SK-N-SH treated with all-trans-retinoic acid at 6 μM for 48 hours (cell line): ENCODE data around the gene SETSIP.

Experiments
- ARNTL ChIP-seq: fragments of 450-650 bp; formaldehyde crosslinking; IDR thresholded peaks from 2 replicates; pipeline ENCODE4 v1.5.0; 2020; ENCODE audit warnings: low read depth, mild to moderate bottlenecking, moderate library complexity, borderline replicate concordance
- BACH2 ChIP-seq: fragments of 250-450 bp; sonication (Bioruptor Pico); IDR thresholded peaks from 2 replicates; pipeline ENCODE4 v1.9.0; 2021; ENCODE audit warnings: mild to moderate bottlenecking, borderline replicate concordance
- ISL1 ChIP-seq: fragments of 250-450 bp; sonication (Bioruptor Pico); IDR thresholded peaks from 2 replicates; pipeline ENCODE4 v2.1.2; 2022; ENCODE audit warnings: mild to moderate bottlenecking, moderate library complexity
- PATZ1 ChIP-seq: fragments of 250-450 bp; sonication (Bioruptor Pico); IDR thresholded peaks from 2 replicates; pipeline ENCODE4 v1.8.0; 2020; ENCODE audit warnings: mild to moderate bottlenecking, moderate library complexity, borderline replicate concordance
- TOX ChIP-seq: fragments of 250-450 bp; sonication (Bioruptor Pico); IDR thresholded peaks from 2 replicates; pipeline ENCODE4 v1.8.0; 2021; ENCODE audit warnings: mild to moderate bottlenecking, moderate library complexity, borderline replicate concordance
- ZC3H10 ChIP-seq: fragments of 250-450 bp; sonication (Bioruptor Pico); IDR thresholded peaks from 2 replicates; pipeline ENCODE4 v1.5.1; 2021; ENCODE audit warnings: mild to moderate bottlenecking, moderate library complexity
- ZFP3 ChIP-seq: fragments of 250-450 bp; sonication (Bioruptor Pico); IDR thresholded peaks from 2 replicates; pipeline ENCODE4 v1.5.0; 2020; ENCODE audit warnings: mild to moderate bottlenecking, moderate library complexity
- ZFP30 ChIP-seq: fragments of 450-650 bp; formaldehyde crosslinking; IDR thresholded peaks from 2 replicates; pipeline ENCODE4 v1.5.0; 2022; ENCODE audit warnings: mild to moderate bottlenecking, moderate library complexity
- ZNF565 ChIP-seq: fragments of 450-650 bp; formaldehyde crosslinking; conservative IDR thresholded peaks from 2 replicates; pipeline ENCODE4 v1.5.0; 2020; ENCODE audit warnings: low read depth, mild to moderate bottlenecking, moderate library complexity
- ZNF70 ChIP-seq: fragments of 450-650 bp; formaldehyde crosslinking; IDR thresholded peaks from 2 replicates; pipeline ENCODE4 v1.5.0; 2020; ENCODE audit warnings: mild to moderate bottlenecking, moderate library complexity
- TF ChIP-seq, protein P1 (sequence below): fragments of 250-450 bp; sonication (Bioruptor Pico); IDR thresholded peaks from 2 replicates; pipeline ENCODE4 v1.5.1; 2020; ENCODE audit warnings: low read depth, mild to moderate bottlenecking, moderate library complexity

- TF ChIP-seq ARNTL (CRISPR knock-in tag) (no peak), ISL1 (CRISPR knock-in tag) (no peak), ZC3H10 (CRISPR knock-in tag) (no peak), PATZ1 (CRISPR knock-in tag) (no peak), ZNF565 (CRISPR knock-in tag) (no peak), ZFP30 (no peak), BACH2 (CRISPR knock-in tag) (no peak), ZNF70 (CRISPR knock-in tag) (no peak), ZFP3 (CRISPR knock-in tag) (no peak), TOX (no peak)
- TF ChIP-seq, protein P1, sequence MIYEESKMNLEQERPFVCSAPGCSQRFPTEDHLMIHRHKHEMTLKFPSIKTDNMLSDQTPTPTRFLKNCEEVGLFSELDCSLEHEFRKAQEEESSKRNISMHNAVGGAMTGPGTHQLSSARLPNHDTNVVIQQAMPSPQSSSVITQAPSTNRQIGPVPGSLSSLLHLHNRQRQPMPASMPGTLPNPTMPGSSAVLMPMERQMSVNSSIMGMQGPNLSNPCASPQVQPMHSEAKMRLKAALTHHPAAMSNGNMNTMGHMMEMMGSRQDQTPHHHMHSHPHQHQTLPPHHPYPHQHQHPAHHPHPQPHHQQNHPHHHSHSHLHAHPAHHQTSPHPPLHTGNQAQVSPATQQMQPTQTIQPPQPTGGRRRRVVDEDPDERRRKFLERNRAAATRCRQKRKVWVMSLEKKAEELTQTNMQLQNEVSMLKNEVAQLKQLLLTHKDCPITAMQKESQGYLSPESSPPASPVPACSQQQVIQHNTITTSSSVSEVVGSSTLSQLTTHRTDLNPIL (CRISPR knock-in tag), result no peak
Observed at GRCh38 chr1:92051948-92052347, 23.3 kb downstream of the SETSIP start.
